Panc1 (cell line): Measurements from ENCODE around the gene NKG7. TPM values are rescaled to one million over a fixed set of nuclear protein-coding genes. Genes with fewer than 3 reads are reported as not detected.

Experiments used
- ATAC-seq: fragments of 200-7000 bp; cut with Tn5 transposase; 2 replicates; pipeline ENCODE4 v1.9.1; 2020; ENCODE audit warnings: mild to moderate bottlenecking, moderate library complexity
- BruUV-seq: library from RNA; stranded (reverse); fragments of 400-500 nt; replicated peaks from 2 replicates; lab custom pipeline; 2021; lab: Mats Ljungman, UMichigan
- CTCF ChIA-PET: fragments of 300-600 bp; sonication (Branson Sonifier 250); formaldehyde crosslinking; loops from one replicate; lab custom pipeline; 2022; ENCODE audit warnings: antibody characterized with exemption; lab: Charles Lee
- POLR2A ChIA-PET: fragments of 300-600 bp; sonication (Branson Sonifier 250); formaldehyde crosslinking; loops from one replicate; lab custom pipeline; 2022; ENCODE audit warnings: antibody characterized with exemption; lab: Charles Lee
- DNase-seq: peaks from one replicate; pipeline ENCODE4 v3.0.0-alpha.2; 2010; ENCODE audit warnings: low read depth, low spot score
- H3K27ac ChIP-seq: 2 replicates; pipeline ENCODE4 v1.5.1; 2011; ENCODE audit warnings: mild to moderate bottlenecking, low read length, inconsistent platforms
- H3K27me3 ChIP-seq: fragments of 200-500 bp; sonication (Bioruptor generic); 2 replicates; pipeline ENCODE4 v1.6.0; 2014; ENCODE audit warnings: low read length, inconsistent platforms; ENCODE audit not compliant: control insufficient read depth, insufficient read depth
- H3K36me3 ChIP-seq: fragments of 200-500 bp; sonication (Bioruptor generic); 2 replicates; pipeline ENCODE4 v1.5.1; 2014; ENCODE audit warnings: inconsistent platforms, mild to moderate bottlenecking, low read length, moderate library complexity; ENCODE audit not compliant: control insufficient read depth, insufficient read depth
- H3K4me1 ChIP-seq: 2 replicates; pipeline ENCODE4 v1.5.1; 2011; ENCODE audit warnings: inconsistent platforms, mild to moderate bottlenecking, low read length, moderate library complexity; ENCODE audit not compliant: control insufficient read depth, insufficient read depth
- H3K4me3 ChIP-seq, 2 experiments: 2 replicates each; pipeline ENCODE4 v1.5.1; 2011 to 2012; ENCODE audit warnings: low read depth in 2 of 2, low read length in 2 of 2, mild to moderate bottlenecking in 2 of 2, inconsistent platforms in 1 of 2, moderate library complexity in 1 of 2
- H3K9me3 ChIP-seq: fragments of 200-500 bp; sonication (Bioruptor generic); 2 replicates; pipeline ENCODE4 v1.5.1; 2014; ENCODE audit warnings: low read depth, mild to moderate bottlenecking, inconsistent platforms, low read length, moderate library complexity; ENCODE audit not compliant: control insufficient read depth, insufficient read depth
- CTCF ChIP-seq: fragments of 450-650 bp; IDR thresholded peaks from 2 replicates; pipeline ENCODE4 v1.5.1; 2017; ENCODE audit warnings: mild to moderate bottlenecking
- POLR2AphosphoS5 ChIP-seq: IDR thresholded peaks from 2 replicates; pipeline ENCODE4 v1.6.1; 2012; ENCODE audit warnings: mild to moderate bottlenecking, low read depth, low read length, moderate library complexity
- REST ChIP-seq, 2 experiments: IDR thresholded peaks; 2 replicates each; pipeline ENCODE4 v1.6.1; 2011 to 2012; ENCODE audit warnings: low read depth in 2 of 2, control low read depth in 1 of 2, low read length in 1 of 2, mild to moderate bottlenecking in 1 of 2, moderate library complexity in 1 of 2; ENCODE audit not compliant: insufficient read depth in 1 of 2
- SIN3A ChIP-seq: IDR thresholded peaks from 2 replicates; pipeline ENCODE4 v1.6.1; 2012; ENCODE audit warnings: low read depth, mild to moderate bottlenecking, low read length, moderate library complexity, borderline replicate concordance; ENCODE audit not compliant: insufficient read depth
- TCF7L2 ChIP-seq: IDR thresholded peaks from 2 replicates; pipeline ENCODE4 v1.6.1; 2011; ENCODE audit warnings: mild to moderate bottlenecking, low read depth, low read length, inconsistent platforms
- in situ Hi-C: cut with HindIII; loops from 2 replicates; pipeline ENCODE4 v1.10.0; 2016; ENCODE audit warnings: low sequenced_read_pairs, low pct_unique_long_range_greater_than_20kb
- intact Hi-C: fragments of 100-400 bp; cut with micrococcal nuclease; formaldehyde crosslinking; loops from one replicate; pipeline ENCODE4 v1.10.0; 2022; ENCODE audit not compliant: unreplicated experiment
- total RNA-seq: library from RNA; stranded (reverse); gene quantifications from one replicate; pipeline ENCODE4 v1.2.1, GENCODE V29; 2021; ENCODE audit not compliant: unreplicated experiment

The NKG7 gene
- total RNA-seq, 1 experiment from 2014 or later = 0.23 TPM

- TF ChIP-seq SIN3A (no peak), REST (IDR thresholded peaks at IDR 0.05; ENCODE audit: insufficient read depth in 1 of 2, low read depth in 2 of 2, low read length in 1 of 2) (no peak), TCF7L2 (no peak), POLR2AphosphoS5 (no peak), CTCF (no peak)
- H3K27me3 ChIP-seq = no peaks in the 10 kb centered on the region
- ChIA-PET CTCF (no interaction called here), POLR2A (no interaction called here)
- intact Hi-C loops (no loop called here), in situ Hi-C loops (no loop called here)
- H3K27ac ChIP-seq = no peak overlapping the region
- H3K4me3 ChIP-seq = no peak overlapping the region
- ATAC-seq (no peak), DNase-seq (no peak)
- peaks cover 3% of the 10 kb centered on the region for H3K4me1 ChIP-seq
- no peaks in the 10 kb centered on the region for H3K36me3 ChIP-seq
- no TSS peak for BruUV-seq
- no peaks in the 10 kb centered on the region for H3K9me3 ChIP-seq
Measured at GRCh38 chr19:51392701-51393100, 20.2 kb upstream of the NKG7 start.

GRCh38 chr19:51391073-51391611 is 18.7 kb upstream of the NKG7 start:
- POLR2A ChIA-PET = no interaction called here
- ATAC-seq = no peak

More at GRCh38 chr19:51391073-51391611, 18.7 kb upstream of the NKG7 start:
- Histone ChIP-seq H3K36me3 (no peaks in the 10 kb centered on the region), H3K27ac (no peak overlapping the region), H3K27me3 (no peaks in the 10 kb centered on the region), H3K4me1 (peaks cover 3% of the 10 kb centered on the region), H3K9me3 (no peaks in the 10 kb centered on the region), H3K4me3 (no peak overlapping the region)
- BruUV-seq = no TSS peak
- in situ Hi-C loops (no loop called here), intact Hi-C loops (no loop called here)
- CTCF ChIA-PET = no interaction called here
- TF ChIP-seq TCF7L2 (no peak), REST (IDR thresholded peaks at IDR 0.05; ENCODE audit: insufficient read depth in 1 of 2, low read depth in 2 of 2, low read length in 1 of 2) (no peak), SIN3A (no peak), CTCF (no peak), POLR2AphosphoS5 (no peak)
- DNase-seq = no peak
